Measurements from ENCODE around the gene FAM177B.
"Not testable (repeated sequence)": the region's sequence is repeated elsewhere in the genome, so short reads cannot be mapped to it uniquely, and the experiment has no call there.

The FAM177B gene

GRCh38 chr1:222741630-222742457 is 4.8 kb downstream of the FAM177B start:
- not testable (repeated sequence) for DNase-seq

- DNase-seq = no peak
Measured at GRCh38 chr1:222749927-222750326, 12.9 kb downstream of the FAM177B start.

- no peak for DNase-seq
Measured at GRCh38 chr1:222750651-222751050, 13.6 kb downstream of the FAM177B start.

- DNase-seq = no peak
Measured at GRCh38 chr1:222751255-222751654, 14.3 kb downstream of the FAM177B start.

- peak; percentile 94 for DNase-seq
Measured at GRCh38 chr1:222754366-222755139, 17.6 kb downstream of the FAM177B start.

GRCh38 chr1:222757646-222758268 is 20.8 kb downstream of the FAM177B start:
- DNase-seq = no peak

GRCh38 chr1:222759451-222760035 is 22.5 kb downstream of the FAM177B start:
- no peak for DNase-seq

- no peak for DNase-seq
Measured at GRCh38 chr1:222761083-222761482, 24.1 kb downstream of the FAM177B start.

- not testable (repeated sequence) for DNase-seq
Measured at GRCh38 chr1:222762178-222762577, 25.2 kb downstream of the FAM177B start.

- DNase-seq = no peak
Measured at GRCh38 chr1:222767152-222767571, 30.2 kb downstream of the FAM177B start.

GRCh38 chr1:222768592-222768991 is 31.6 kb downstream of the FAM177B start:
- DNase-seq = no peak

GRCh38 chr1:222769181-222769580 is 32.2 kb downstream of the FAM177B start:
- DNase-seq = no peak

- no peak for DNase-seq
Measured at GRCh38 chr1:222769971-222770620, 33.1 kb downstream of the FAM177B start.

GRCh38 chr1:222772996-222773379 is 36.0 kb downstream of the FAM177B start:
- no peak for DNase-seq

- no peak for DNase-seq
Measured at GRCh38 chr1:222777463-222777862, 40.5 kb downstream of the FAM177B start.

- DNase-seq = no peak
Measured at GRCh38 chr1:222777977-222778376, 41.0 kb downstream of the FAM177B start.

GRCh38 chr1:222781251-222781650 is 44.2 kb downstream of the FAM177B start:
- no peak for DNase-seq

GRCh38 chr1:222783051-222783450 is 46.0 kb downstream of the FAM177B start:
- DNase-seq = no peak

GRCh38 chr1:222784371-222784770 is 47.4 kb downstream of the FAM177B start:
- DNase-seq = no peak

GRCh38 chr1:222784916-222785315 is 47.9 kb downstream of the FAM177B start:
- DNase-seq = no peak

- DNase-seq = no peak
Measured at GRCh38 chr1:222785529-222785928, 48.5 kb downstream of the FAM177B start.

GRCh38 chr1:222786121-222786520 is 49.1 kb downstream of the FAM177B start:
- DNase-seq = no peak

- no peak for DNase-seq
Measured at GRCh38 chr1:222787729-222788128, 50.7 kb downstream of the FAM177B start.
